Endothelial cell of umbilical vein (primary cell): ENCODE data around the gene DTNA. TPM values are rescaled to one million over a fixed set of nuclear protein-coding genes. Genes with fewer than 3 reads are reported as not detected.

Source experiments
- BruUV-seq: library from RNA; stranded (reverse); fragments of 400-500 nt; replicated peaks from 2 replicates; lab custom pipeline; 2021; lab: Mats Ljungman, UMichigan
- CTCF ChIA-PET: fragments of 300-600, 350-600 bp; sonication (Branson Sonifier 250); formaldehyde crosslinking; loops from one replicate; lab custom pipeline; 2021; ENCODE audit warnings: antibody characterized with exemption, inconsistent platforms; lab: Charles Lee
- POLR2A ChIA-PET: fragments of 300-600, 350-600 bp; sonication (Branson Sonifier 250); formaldehyde crosslinking; loops from one replicate; lab custom pipeline; 2021; ENCODE audit warnings: antibody characterized with exemption, inconsistent platforms; lab: Charles Lee
- DNase-seq: peaks from one replicate; pipeline ENCODE4 v3.0.0-alpha.2; 2011; ENCODE audit warnings: low read depth, low spot score
- FAIRE-seq: peaks from 2 replicates; lab custom pipeline; 2011; peaks lifted over from hg19 to GRCh38; lab: Jason Lieb, UNC
- H2AFZ ChIP-seq: 2 replicates; pipeline ENCODE4 v1.6.0; 2012; ENCODE audit warnings: low read depth, low read length, control low read depth, inconsistent platforms
- H3K27ac ChIP-seq: 2 replicates; pipeline ENCODE4 v1.5.1; 2011; ENCODE audit warnings: low read depth, mild to moderate bottlenecking, control low read depth, low read length, moderate library complexity; ENCODE audit not compliant: insufficient read depth
- H3K27me3 ChIP-seq, 2 experiments: 2 replicates each; pipeline versions ENCODE4 v1.6.0 to v1.6.1; 2011; ENCODE audit warnings: low read length in 2 of 2, mixed read lengths in 1 of 2; ENCODE audit not compliant: control insufficient read depth in 2 of 2, insufficient read depth in 2 of 2
- H3K36me3 ChIP-seq, 2 experiments: 2 replicates in 1 of 2; 3 replicates in 1 of 2; pipeline ENCODE4 v1.5.1; 2011; ENCODE audit warnings: low read length in 2 of 2, mild to moderate bottlenecking in 1 of 2, moderate library complexity in 1 of 2; ENCODE audit not compliant: control insufficient read depth in 2 of 2, insufficient read depth in 2 of 2; ENCODE audit errors: extremely low read depth in 1 of 2
- H3K4me1 ChIP-seq: 3 replicates; pipeline ENCODE4 v1.5.1; 2011; ENCODE audit warnings: mild to moderate bottlenecking, low read length; ENCODE audit not compliant: control insufficient read depth, insufficient read depth; ENCODE audit errors: extremely low read depth
- H3K4me2 ChIP-seq: 2 replicates; pipeline ENCODE4 v1.6.1; 2011; ENCODE audit warnings: low read length, control low read depth, mixed read lengths; ENCODE audit not compliant: insufficient read depth
- H3K4me3 ChIP-seq, 3 experiments: fragments of 200-600 bp in 1 of 3; sonication (generic), shearing (Covaris generic) in 1 of 3; replicated peaks in 1 of 3; 2 replicates each; pipeline ENCODE4 v1.5.1; 2011 to 2016; ENCODE audit warnings: control low read depth in 3 of 3, low read length in 3 of 3, mild to moderate bottlenecking in 2 of 3, inconsistent platforms in 1 of 3, low read depth in 1 of 3, moderate library complexity in 1 of 3; ENCODE audit not compliant: insufficient read depth in 1 of 3
- H3K79me2 ChIP-seq: 2 replicates; pipeline ENCODE4 v1.6.0; 2012; ENCODE audit warnings: low read length, inconsistent platforms; ENCODE audit not compliant: control insufficient read depth, insufficient read depth
- H3K9ac ChIP-seq: replicated peaks from 2 replicates; pipeline ENCODE3; 2011; ENCODE audit warnings: low read length, control low read depth; ENCODE audit not compliant: insufficient read depth; ENCODE audit errors: extremely low read depth
- H3K9me1 ChIP-seq: replicated peaks from 3 replicates; pipeline ENCODE4 v1.6.0; 2011; ENCODE audit warnings: mild to moderate bottlenecking, low read length; ENCODE audit not compliant: control insufficient read depth, insufficient read depth; ENCODE audit errors: extremely low read depth
- H3K9me3 ChIP-seq: replicated peaks from 2 replicates; pipeline ENCODE4 v1.5.1; 2012; ENCODE audit warnings: low read length, inconsistent platforms; ENCODE audit not compliant: control insufficient read depth, insufficient read depth
- H4K20me1 ChIP-seq: replicated peaks from 2 replicates; pipeline ENCODE3; 2011; ENCODE audit warnings: mild to moderate bottlenecking, low read length; ENCODE audit not compliant: control insufficient read depth, insufficient read depth; ENCODE audit errors: extremely low read depth
- EZH2 ChIP-seq: IDR thresholded peaks from 2 replicates; pipeline ENCODE4 v1.6.1; 2012; ENCODE audit warnings: borderline replicate concordance, low read depth, mild to moderate bottlenecking, moderate library complexity, low read length, inconsistent platforms; ENCODE audit not compliant: severe bottlenecking
- FOS ChIP-seq: IDR thresholded peaks from 2 replicates; pipeline ENCODE4 v1.6.1; 2011; ENCODE audit warnings: mild to moderate bottlenecking, low read length, moderate library complexity, borderline replicate concordance; ENCODE audit not compliant: insufficient read depth
- GATA2 ChIP-seq: IDR thresholded peaks from 2 replicates; pipeline ENCODE4 v1.7.0; 2011; ENCODE audit warnings: low read depth, mild to moderate bottlenecking, moderate library complexity, mixed read lengths, low read length; ENCODE audit not compliant: insufficient read length, insufficient read depth
- JUN ChIP-seq: IDR thresholded peaks from 2 replicates; pipeline ENCODE4 v1.6.1; 2011; ENCODE audit warnings: borderline replicate concordance, low read depth; ENCODE audit not compliant: insufficient read length, insufficient read depth
- MYC ChIP-seq: IDR thresholded peaks from one replicate; pipeline ENCODE4 v1.6.1; 2011; ENCODE audit warnings: mild to moderate bottlenecking, low read depth, low read length
- POLR2A ChIP-seq: IDR thresholded peaks from 2 replicates; pipeline ENCODE4 v1.6.1; 2012; ENCODE audit warnings: low read depth, mild to moderate bottlenecking, control low read depth, low read length
- POLR2AphosphoS5 ChIP-seq: IDR thresholded peaks from 2 replicates; pipeline ENCODE4 v1.6.1; 2012; ENCODE audit warnings: low read depth, mild to moderate bottlenecking, control low read depth, low read length, moderate library complexity; ENCODE audit not compliant: insufficient read depth
- dilution Hi-C: fragments of 300-500 bp; cut with MboI; formaldehyde crosslinking; loops from one replicate; pipeline ENCODE4 v1.15.0; 2019; ENCODE audit warnings: low sequenced_read_pairs; ENCODE audit not compliant: extremely low pct_ligation_motif_present
- intact Hi-C: fragments of 100-400 bp; cut with micrococcal nuclease; formaldehyde crosslinking; loops from one replicate; pipeline ENCODE4 v1.10.0; 2022
- polyA plus RNA-seq, 4 experiments: library from polyadenylated mRNA; depleted of rRNA in 3 of 4; stranded (reverse) in 3 of 4; unstranded in 1 of 4; fragments of >200 nt; gene quantifications; 2 replicates each; pipeline versions ENCODE4 v1.2.1 to v1.2.3, GENCODE V29; 2011 to 2012; ENCODE audit warnings: missing spikeins in 1 of 4
- total RNA-seq: library from RNA; stranded (reverse); gene quantifications from 2 replicates; pipeline ENCODE4 v1.2.3, GENCODE V29; 2021
- TF ChIP-seq, protein P1 (sequence below): IDR thresholded peaks from 2 replicates; pipeline ENCODE4 v1.6.1; 2011; ENCODE audit not compliant: insufficient read depth, insufficient read length
- TF ChIP-seq, protein P2 (sequence below), 2 donors: IDR thresholded peaks; 1 replicate in 1 of 2; 2 replicates in 1 of 2; pipeline ENCODE4 v1.5.1; 2011; ENCODE audit warnings: low read length in 2 of 2, mild to moderate bottlenecking in 2 of 2, moderate library complexity in 2 of 2, control low read depth in 1 of 2, inconsistent platforms in 1 of 2, low read depth in 1 of 2; ENCODE audit not compliant: insufficient read depth in 1 of 2; ENCODE audit errors: extremely low read depth in 1 of 2

Gene DTNA
- total and polyA plus RNA-seq, 2 donors (not counting 3 experiments of a cell fraction or from before 2014, with no cell fraction given) = 6.6 to 15.3 TPM

- H3K9me1 ChIP-seq = no peaks in the 10 kb centered on the region
- no peak overlapping the region for H3K4me2 ChIP-seq
- H3K4me1 ChIP-seq = no peaks in the 10 kb centered on the region
- H4K20me1 ChIP-seq = no peaks in the 10 kb centered on the region
- no peaks in the 10 kb centered on the region for H3K79me2 ChIP-seq
- no peak overlapping the region for H3K27ac ChIP-seq
- H3K27me3 ChIP-seq = no peaks in the 10 kb centered on the region
- H3K4me3 ChIP-seq = no peak overlapping the region
- BruUV-seq = no TSS peak
- DNase-seq = no peak
- ChIA-PET CTCF (interaction anchor here (0.9 to 1.6 kb wide), 3 partner anchors 9 to 125 kb away, joined by 3 read pairs; no protein-coding TSS in a partner anchor), POLR2A (no interaction called here)
- no peak overlapping the region for H2AFZ ChIP-seq
- no peak for FAIRE-seq
- intact Hi-C loops (no loop called here), dilution Hi-C loops (no loop called here)
- no peak overlapping the region for H3K9ac ChIP-seq
- H3K36me3 ChIP-seq = no peaks in the 10 kb centered on the region
- TF ChIP-seq, protein P1, sequence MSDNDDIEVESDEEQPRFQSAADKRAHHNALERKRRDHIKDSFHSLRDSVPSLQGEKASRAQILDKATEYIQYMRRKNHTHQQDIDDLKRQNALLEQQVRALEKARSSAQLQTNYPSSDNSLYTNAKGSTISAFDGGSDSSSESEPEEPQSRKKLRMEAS = no peak
- no peak for TF ChIP-seq POLR2A
- TF ChIP-seq FOS = no peak
- no peak for TF ChIP-seq GATA2
- no peak for TF ChIP-seq JUN
- TF ChIP-seq, protein P2, sequence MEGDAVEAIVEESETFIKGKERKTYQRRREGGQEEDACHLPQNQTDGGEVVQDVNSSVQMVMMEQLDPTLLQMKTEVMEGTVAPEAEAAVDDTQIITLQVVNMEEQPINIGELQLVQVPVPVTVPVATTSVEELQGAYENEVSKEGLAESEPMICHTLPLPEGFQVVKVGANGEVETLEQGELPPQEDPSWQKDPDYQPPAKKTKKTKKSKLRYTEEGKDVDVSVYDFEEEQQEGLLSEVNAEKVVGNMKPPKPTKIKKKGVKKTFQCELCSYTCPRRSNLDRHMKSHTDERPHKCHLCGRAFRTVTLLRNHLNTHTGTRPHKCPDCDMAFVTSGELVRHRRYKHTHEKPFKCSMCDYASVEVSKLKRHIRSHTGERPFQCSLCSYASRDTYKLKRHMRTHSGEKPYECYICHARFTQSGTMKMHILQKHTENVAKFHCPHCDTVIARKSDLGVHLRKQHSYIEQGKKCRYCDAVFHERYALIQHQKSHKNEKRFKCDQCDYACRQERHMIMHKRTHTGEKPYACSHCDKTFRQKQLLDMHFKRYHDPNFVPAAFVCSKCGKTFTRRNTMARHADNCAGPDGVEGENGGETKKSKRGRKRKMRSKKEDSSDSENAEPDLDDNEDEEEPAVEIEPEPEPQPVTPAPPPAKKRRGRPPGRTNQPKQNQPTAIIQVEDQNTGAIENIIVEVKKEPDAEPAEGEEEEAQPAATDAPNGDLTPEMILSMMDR (IDR thresholded peaks at IDR 0.05; ENCODE audit: extremely low read depth in 1 of 2, insufficient read depth in 1 of 2, low read depth in 1 of 2, low read length in 2 of 2) = no peak
- no peak for TF ChIP-seq EZH2
- no peak for TF ChIP-seq MYC
- no peak for TF ChIP-seq POLR2AphosphoS5
- no peaks in the 10 kb centered on the region for H3K9me3 ChIP-seq
Observed at GRCh38 chr18:34886177-34886576, 176.1 kb downstream of the DTNA start.
